Type B pancreatic cell (in vitro differentiated cells): ENCODE data around the gene GNA14. TPM values are rescaled to one million over a fixed set of nuclear protein-coding genes. Genes with fewer than 3 reads are reported as not detected.

Source experiments
- DNase-seq: peaks from one replicate; pipeline ENCODE4 v3.0.0; 2021; ENCODE audit warnings: mixed read lengths; ENCODE audit not compliant: unreplicated experiment; ENCODE audit errors: extremely low spot score
- H3K27ac Mint-ChIP-seq: 2 replicates; pipeline ENCODE4 v1.8.0; 2021; ENCODE audit warnings: mild to moderate bottlenecking, mixed read lengths
- H3K27me3 Mint-ChIP-seq: 2 replicates; pipeline ENCODE4 v1.8.0; 2021; ENCODE audit warnings: mixed read lengths
- H3K36me3 Mint-ChIP-seq: 2 replicates; pipeline ENCODE4 v1.8.0; 2021; ENCODE audit warnings: mixed read lengths
- H3K4me1 Mint-ChIP-seq: one replicate; pipeline ENCODE4 v1.8.0; 2021; ENCODE audit warnings: mixed read lengths; ENCODE audit not compliant: unreplicated experiment
- H3K4me3 Mint-ChIP-seq: 2 replicates; pipeline ENCODE4 v1.8.0; 2021; ENCODE audit warnings: mild to moderate bottlenecking, mixed read lengths
- H3K9me3 Mint-ChIP-seq: 2 replicates; pipeline ENCODE4 v1.8.0; 2021; ENCODE audit warnings: mixed read lengths
- total RNA-seq: library from RNA; stranded (reverse); gene quantifications from 2 replicates; pipeline ENCODE4 v1.2.1, GENCODE V29; 2021; ENCODE audit warnings: low replicate concordance
- TF ChIP-seq, protein P1 (sequence below): fragments of 200-600 bp; sonication (generic); conservative IDR thresholded peaks from 2 replicates; pipeline ENCODE4 v1.5.0; 2021; ENCODE audit warnings: antibody characterized with exemption, mild to moderate bottlenecking

Gene GNA14
- total RNA-seq, 1 donor from 2014 or later: not detected

DNA sequence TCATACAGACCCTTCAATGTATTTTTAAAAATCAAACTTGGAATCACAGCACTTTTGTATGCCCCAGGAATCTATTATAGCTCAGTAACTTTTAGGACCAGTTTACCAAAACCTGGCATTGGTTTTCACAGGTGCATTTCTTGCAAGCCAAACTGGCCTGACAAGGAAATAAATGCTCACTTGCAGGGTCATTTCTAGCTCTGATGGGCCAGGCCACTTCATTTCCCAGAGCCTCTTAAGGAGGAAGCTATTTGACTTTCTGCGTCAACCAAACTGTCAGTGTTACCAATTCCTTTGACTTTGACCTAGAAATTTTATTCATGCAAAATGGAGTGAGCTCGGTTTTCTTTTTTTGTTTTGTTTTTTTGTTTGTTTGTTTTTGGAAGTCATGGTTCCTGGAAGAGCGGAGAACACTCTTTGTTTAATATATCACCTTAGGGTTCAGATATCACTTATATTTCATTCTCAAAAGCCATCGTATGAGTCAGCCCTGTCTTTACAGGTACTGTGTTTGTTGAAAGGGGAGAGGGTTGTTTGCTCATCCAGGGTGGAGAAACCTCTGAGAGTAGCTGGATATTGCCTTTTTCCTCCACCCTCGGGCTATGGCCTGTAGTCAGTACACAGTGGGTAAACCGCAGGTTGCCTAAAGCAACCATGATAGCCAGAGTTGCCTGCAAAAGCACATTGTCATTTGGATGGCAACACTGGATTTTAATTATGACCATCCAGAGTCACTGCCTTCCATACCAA lies 58.9 kb downstream of the GNA14 start:
- H3K4me1 Mint-ChIP-seq: peaks cover 16% of the 10 kb centered on the region
- TF ChIP-seq, protein P1, sequence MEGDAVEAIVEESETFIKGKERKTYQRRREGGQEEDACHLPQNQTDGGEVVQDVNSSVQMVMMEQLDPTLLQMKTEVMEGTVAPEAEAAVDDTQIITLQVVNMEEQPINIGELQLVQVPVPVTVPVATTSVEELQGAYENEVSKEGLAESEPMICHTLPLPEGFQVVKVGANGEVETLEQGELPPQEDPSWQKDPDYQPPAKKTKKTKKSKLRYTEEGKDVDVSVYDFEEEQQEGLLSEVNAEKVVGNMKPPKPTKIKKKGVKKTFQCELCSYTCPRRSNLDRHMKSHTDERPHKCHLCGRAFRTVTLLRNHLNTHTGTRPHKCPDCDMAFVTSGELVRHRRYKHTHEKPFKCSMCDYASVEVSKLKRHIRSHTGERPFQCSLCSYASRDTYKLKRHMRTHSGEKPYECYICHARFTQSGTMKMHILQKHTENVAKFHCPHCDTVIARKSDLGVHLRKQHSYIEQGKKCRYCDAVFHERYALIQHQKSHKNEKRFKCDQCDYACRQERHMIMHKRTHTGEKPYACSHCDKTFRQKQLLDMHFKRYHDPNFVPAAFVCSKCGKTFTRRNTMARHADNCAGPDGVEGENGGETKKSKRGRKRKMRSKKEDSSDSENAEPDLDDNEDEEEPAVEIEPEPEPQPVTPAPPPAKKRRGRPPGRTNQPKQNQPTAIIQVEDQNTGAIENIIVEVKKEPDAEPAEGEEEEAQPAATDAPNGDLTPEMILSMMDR: no peak
- DNase-seq: no peak
- H3K9me3 Mint-ChIP-seq: no peaks in the 10 kb centered on the region
- peak overlapping the region; percentile 77 for H3K27ac Mint-ChIP-seq
- H3K27me3 Mint-ChIP-seq: no peaks in the 10 kb centered on the region
- no peak overlapping the region for H3K4me3 Mint-ChIP-seq
- H3K36me3 Mint-ChIP-seq: no peaks in the 10 kb centered on the region

DNA sequence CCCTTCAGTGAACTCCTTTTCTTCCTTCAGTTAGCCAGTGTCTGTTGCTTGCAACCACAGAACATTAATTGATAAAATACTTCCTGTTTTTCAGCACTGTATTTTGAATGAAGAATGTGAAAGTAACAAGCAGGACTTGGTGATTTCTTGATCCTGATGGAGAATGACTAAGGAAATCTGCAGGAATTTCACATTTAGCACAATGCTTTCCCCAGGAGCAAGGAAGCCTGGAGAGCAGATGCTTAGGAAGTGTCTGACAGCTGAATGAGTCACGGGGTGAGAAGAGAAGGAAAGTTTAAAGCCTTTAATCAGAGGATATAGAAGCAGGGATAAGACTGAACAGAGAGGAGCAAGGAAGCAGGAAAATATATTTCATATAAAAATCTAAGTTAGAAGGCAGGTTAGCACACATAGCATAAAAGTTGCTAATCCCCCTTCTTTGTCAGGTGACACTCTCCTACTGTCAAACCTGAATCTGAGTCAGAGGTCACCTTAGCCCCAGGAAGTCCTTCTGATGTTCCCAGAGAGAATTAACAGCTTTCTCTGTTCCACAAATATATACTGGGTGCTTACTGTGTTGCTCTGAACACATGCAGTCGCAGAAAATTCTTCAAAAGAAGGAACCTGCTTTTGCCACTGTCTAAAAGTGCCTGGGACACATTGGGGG lies 59.7 kb downstream of the GNA14 start:
- peaks cover 12% of the 10 kb centered on the region for H3K4me1 Mint-ChIP-seq
- H3K27ac Mint-ChIP-seq: peak overlapping the region; percentile 77
- TF ChIP-seq, protein P1: no peak
- H3K36me3 Mint-ChIP-seq: no peaks in the 10 kb centered on the region
- H3K9me3 Mint-ChIP-seq: no peaks in the 10 kb centered on the region
- no peak overlapping the region for H3K4me3 Mint-ChIP-seq
- no peaks in the 10 kb centered on the region for H3K27me3 Mint-ChIP-seq
- no peak for DNase-seq

DNA sequence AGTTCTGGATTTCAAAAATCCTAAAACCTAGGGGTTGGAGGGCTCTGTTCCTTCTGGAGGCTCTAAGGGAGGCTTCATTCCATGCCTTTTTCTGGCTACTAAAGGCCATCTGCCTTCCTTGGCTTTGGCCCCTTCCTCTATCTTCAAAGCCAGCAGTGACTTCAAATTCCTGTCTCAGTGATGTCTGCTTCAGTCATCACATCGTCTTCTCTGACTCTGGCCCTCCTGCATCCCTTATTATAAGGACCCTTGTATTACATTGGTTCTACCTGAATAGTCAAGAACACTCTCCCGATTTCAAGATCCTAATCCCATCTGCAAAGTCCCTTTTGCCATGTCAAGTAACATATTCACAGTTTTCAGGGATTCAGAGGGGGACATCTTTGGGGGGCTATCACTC lies 60.3 kb downstream of the GNA14 start:
- TF ChIP-seq, protein P1: no peak
- H3K4me3 Mint-ChIP-seq: no peak overlapping the region
- H3K36me3 Mint-ChIP-seq: no peaks in the 10 kb centered on the region
- H3K27me3 Mint-ChIP-seq: peaks cover 2% of the 10 kb centered on the region
- H3K4me1 Mint-ChIP-seq: peaks cover 12% of the 10 kb centered on the region
- DNase-seq: no peak
- no peaks in the 10 kb centered on the region for H3K9me3 Mint-ChIP-seq
- peak overlapping the region; percentile 67 for H3K27ac Mint-ChIP-seq

DNA sequence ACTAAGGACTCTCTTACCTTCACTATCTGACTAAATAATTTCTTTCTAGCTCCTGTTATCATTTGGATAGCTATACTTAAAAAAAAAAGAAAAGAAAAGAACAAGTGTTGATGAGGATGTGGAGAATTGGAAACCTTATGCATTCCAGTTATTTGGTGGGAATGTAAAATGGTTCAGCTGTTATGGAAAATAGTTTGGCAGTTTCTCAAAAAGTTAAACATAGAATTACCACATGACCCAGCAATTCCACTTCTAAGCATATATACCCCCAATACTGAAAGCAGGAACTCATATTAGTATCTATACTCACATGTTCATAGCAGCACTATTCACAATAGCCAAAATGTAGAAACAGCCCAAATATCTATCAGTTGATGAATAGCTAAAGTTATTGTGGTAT lies 61.1 kb downstream of the GNA14 start:
- Mint-ChIP-seq H3K4me1 (peaks cover 12% of the 10 kb centered on the region), H3K27me3 (peaks cover 9% of the 10 kb centered on the region), H3K36me3 (no peaks in the 10 kb centered on the region), H3K4me3 (no peak overlapping the region), H3K9me3 (no peaks in the 10 kb centered on the region), H3K27ac (no peak overlapping the region)
- TF ChIP-seq, protein P1: no peak
- no peak for DNase-seq

DNA sequence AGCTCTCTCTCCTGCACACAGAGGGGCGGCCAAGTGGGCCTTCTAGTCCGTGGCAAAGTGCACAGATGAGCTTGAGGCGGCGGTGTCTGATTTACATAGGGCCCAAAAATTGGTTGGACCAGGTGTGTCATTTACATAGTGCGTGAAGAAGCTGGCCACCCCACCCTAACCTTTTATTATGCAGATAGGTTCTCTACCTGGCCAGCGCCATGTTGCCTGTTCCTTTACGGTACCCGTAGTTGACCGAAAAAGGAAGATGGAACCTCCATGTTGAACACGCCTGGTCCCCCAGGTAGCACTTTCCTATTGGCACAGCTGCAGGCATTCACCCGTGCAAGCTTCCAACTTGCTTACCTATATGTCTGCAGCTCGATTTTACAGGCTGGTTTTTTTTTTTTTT lies 61.5 kb downstream of the GNA14 start:
- DNase-seq: no peak
- Mint-ChIP-seq H3K4me3 (no peak overlapping the region), H3K27ac (no peak overlapping the region), H3K36me3 (no peaks in the 10 kb centered on the region), H3K27me3 (peaks cover 10% of the 10 kb centered on the region), H3K4me1 (peaks cover 12% of the 10 kb centered on the region), H3K9me3 (no peaks in the 10 kb centered on the region)
- TF ChIP-seq, protein P1: no peak
